Measurements from ENCODE around the gene MPP1.

Gene MPP1

GRCh38 chrX:154812341-154813101, 7.2 kb upstream of the MPP1 start:
- Histone ChIP-seq H3K4me1 (ENCODE audit: control insufficient read depth, insufficient read depth, low read length, unreplicated experiment) (peaks cover 7% of the 10 kb centered on the region), H3K27ac (ENCODE audit: low read depth, low read length) (no peak overlapping the region), H3K4me3 (ENCODE audit: low read depth, low read length) (no peak overlapping the region), H3K79me2 (ENCODE audit: control insufficient read depth, insufficient read depth, low read length, unreplicated experiment) (no peaks in the 10 kb centered on the region), H2AFZ (ENCODE audit: low read length, unreplicated experiment) (no peak overlapping the region), H3K36me3 (ENCODE audit: insufficient read depth, low read length) (no peaks in the 10 kb centered on the region), H3K27me3 (ENCODE audit: insufficient read depth, low read length) (no peaks in the 10 kb centered on the region)

DNA sequence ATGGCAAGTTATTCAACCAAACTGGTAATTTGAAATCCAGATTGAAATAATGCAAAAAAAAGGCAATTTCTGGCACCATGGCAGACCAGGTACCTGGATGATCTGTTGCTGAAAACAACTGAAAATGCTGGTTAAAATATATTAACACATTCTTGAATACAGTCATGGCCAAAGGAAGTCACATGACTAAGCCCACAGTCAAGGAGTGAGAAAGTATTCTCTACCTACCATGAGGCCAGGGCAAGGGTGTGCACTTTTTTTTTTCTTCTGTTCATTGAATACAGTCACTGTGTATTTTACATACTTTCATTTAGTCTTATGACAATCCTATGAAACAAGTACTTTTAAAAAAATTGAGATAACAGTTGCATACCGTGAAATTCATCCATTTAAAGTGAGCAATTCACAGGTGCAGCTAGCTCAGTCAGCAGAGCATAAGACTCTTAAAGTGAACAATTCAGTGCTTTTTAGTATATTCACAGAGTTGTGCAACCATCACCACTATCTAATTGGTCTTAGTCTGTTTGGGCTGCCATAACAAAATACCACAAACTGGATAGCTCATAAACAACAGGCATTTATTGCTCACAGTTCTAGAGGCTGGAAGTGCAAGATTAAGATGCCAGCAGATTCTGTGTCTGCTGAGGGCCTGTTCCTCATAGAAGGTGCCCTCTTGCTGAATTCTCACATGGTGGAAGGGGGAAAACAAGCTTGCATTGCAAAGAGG, 4.8 kb upstream of the MPP1 start:
- Histone ChIP-seq H3K4me3 (ENCODE audit: low read depth, low read length) (no peak overlapping the region), H3K79me2 (ENCODE audit: control insufficient read depth, insufficient read depth, low read length, unreplicated experiment) (no peaks in the 10 kb centered on the region), H3K4me1 (ENCODE audit: control insufficient read depth, insufficient read depth, low read length, unreplicated experiment) (peaks cover 8% of the 10 kb centered on the region), H3K36me3 (ENCODE audit: insufficient read depth, low read length) (no peaks in the 10 kb centered on the region), H2AFZ (ENCODE audit: low read length, unreplicated experiment) (no peak overlapping the region), H3K27me3 (ENCODE audit: insufficient read depth, low read length) (no peaks in the 10 kb centered on the region), H3K27ac (ENCODE audit: low read depth, low read length) (no peak overlapping the region)

DNA sequence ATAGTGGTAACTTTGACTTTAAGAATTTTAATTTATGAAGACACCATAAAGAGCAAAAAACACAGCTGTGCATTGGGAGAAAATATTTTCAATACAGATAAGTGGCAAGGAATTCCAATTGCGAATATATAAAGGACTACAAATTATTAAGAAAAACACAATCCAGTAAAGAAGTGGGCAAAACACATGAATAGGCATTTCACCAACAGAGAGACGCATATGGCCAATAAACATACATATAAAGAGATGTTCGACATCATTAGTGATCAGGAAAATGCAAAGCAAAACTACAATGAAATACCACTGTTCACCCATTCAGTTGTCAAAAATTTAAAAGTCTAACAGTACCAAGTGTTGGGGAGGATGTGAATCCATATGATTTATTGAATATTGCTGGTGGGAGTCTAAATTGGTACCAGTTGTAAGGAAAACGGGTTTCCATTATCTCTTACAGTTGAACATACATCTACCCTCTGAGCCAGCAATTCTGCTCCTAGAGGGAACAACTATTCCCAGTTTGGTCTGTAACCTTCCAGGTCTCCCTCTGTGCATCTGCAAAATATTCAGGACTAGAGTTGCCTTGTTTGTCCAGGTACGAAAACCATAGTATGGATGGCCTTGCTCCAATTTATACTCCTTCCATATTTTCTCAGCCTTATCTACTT, 1.7 kb upstream of the MPP1 start:
- Histone ChIP-seq H3K79me2 (ENCODE audit: control insufficient read depth, insufficient read depth, low read length, unreplicated experiment) (peaks cover 2% of the 10 kb centered on the region), H2AFZ (ENCODE audit: low read length, unreplicated experiment) (no peak overlapping the region), H3K27me3 (ENCODE audit: insufficient read depth, low read length) (no peaks in the 10 kb centered on the region), H3K4me1 (ENCODE audit: control insufficient read depth, insufficient read depth, low read length, unreplicated experiment) (peaks cover 15% of the 10 kb centered on the region), H3K36me3 (ENCODE audit: insufficient read depth, low read length) (no peaks in the 10 kb centered on the region), H3K4me3 (ENCODE audit: low read depth, low read length) (no peak overlapping the region), H3K27ac (ENCODE audit: low read depth, low read length) (no peak overlapping the region)

DNA sequence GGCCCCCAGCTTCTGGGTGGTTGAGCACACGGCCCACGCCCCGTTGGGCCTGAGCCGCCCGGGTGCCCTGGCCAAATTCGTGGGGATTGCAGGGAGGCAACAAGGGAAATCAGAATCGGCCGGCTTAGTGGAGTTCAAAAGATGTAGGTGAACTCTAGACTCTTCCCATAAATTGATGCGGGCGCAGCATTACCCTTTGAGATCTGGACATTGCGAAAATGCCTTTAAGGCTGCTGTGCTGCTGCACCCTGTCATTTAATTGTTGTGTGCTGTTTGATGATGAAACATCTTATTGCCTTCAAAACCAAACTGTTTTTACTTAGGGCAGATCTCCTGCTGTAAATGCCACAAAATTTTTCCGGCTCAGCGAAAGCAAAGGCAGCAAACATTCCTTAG, 409 bp upstream of the MPP1 start:
- Histone ChIP-seq H3K4me3 (ENCODE audit: low read depth, low read length) (peak overlapping the region; percentile 90), H3K27me3 (ENCODE audit: insufficient read depth, low read length) (no peaks in the 10 kb centered on the region), H2AFZ (ENCODE audit: low read length, unreplicated experiment) (peak overlapping the region; percentile 98), H3K36me3 (ENCODE audit: insufficient read depth, low read length) (no peaks in the 10 kb centered on the region), H3K27ac (ENCODE audit: low read depth, low read length) (peak overlapping the region; percentile 9; the same call in 1 of the 2 replicates), H3K79me2 (ENCODE audit: control insufficient read depth, insufficient read depth, low read length, unreplicated experiment) (peaks cover 5% of the 10 kb centered on the region), H3K4me1 (ENCODE audit: control insufficient read depth, insufficient read depth, low read length, unreplicated experiment) (peaks cover 21% of the 10 kb centered on the region)

DNA sequence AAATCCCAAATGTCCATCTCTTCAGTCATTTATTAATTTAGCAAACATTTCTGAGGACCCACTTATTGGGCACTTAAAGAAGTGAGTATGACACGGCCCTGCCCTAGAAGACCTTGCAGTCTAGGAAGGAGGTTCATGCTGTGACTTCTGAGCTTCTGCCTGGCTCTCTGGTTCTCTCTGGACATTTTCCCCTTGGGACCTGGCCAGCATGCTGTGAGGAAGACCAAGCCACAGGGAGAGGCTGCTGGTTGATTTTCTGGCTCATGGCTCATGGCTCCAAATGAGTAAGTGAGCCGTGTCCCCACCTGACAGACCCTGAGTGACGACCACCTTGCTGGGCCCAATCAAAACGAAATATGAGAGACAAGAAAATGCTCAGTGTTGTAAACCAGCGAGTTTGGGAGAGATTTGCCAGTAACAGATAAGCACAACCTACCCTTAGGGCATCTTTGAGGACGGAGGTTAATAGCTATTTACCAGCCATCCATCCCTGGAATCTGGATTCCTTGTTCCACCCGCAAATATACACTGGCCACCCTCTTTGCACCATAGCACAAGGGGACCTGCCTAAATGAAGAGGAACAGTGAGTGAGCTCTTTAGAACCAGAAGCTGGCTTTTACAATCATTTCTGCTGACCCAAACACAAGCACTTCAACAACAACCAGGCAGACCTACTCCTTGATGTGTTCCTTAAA, 876 bp downstream of the MPP1 start:
- Histone ChIP-seq H3K79me2 (ENCODE audit: control insufficient read depth, insufficient read depth, low read length, unreplicated experiment) (peaks cover 5% of the 10 kb centered on the region), H3K27ac (ENCODE audit: low read depth, low read length) (no peak overlapping the region), H2AFZ (ENCODE audit: low read length, unreplicated experiment) (peak overlapping the region; percentile 81), H3K27me3 (ENCODE audit: insufficient read depth, low read length) (no peaks in the 10 kb centered on the region), H3K4me3 (ENCODE audit: low read depth, low read length) (peak overlapping the region; percentile 90), H3K4me1 (ENCODE audit: control insufficient read depth, insufficient read depth, low read length, unreplicated experiment) (peaks cover 34% of the 10 kb centered on the region), H3K36me3 (ENCODE audit: insufficient read depth, low read length) (no peaks in the 10 kb centered on the region)

DNA sequence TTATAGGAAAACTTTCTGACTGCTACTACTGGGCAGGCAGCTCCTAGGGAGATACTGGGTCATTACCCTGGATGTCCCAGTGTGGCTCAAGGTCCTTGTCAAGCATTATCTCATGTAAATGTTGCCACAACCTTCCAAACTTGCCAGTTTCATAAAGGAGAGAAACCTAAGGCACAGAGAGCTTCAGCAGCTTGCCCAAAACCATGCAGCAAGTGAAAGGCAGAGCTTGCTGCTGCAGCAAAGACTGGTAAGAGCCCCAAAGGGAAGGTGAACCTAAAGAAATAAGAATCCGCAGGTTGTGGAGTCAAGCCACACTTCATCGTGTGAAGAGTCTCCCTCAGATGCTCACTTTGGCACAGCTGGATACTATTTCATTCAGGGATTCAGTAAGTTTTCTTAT, 2.3 kb downstream of the MPP1 start:
- peaks cover 7% of the 10 kb centered on the region for H3K79me2 ChIP-seq (ENCODE audit: control insufficient read depth, insufficient read depth, low read length, unreplicated experiment)
- no peaks in the 10 kb centered on the region for H3K27me3 ChIP-seq (ENCODE audit: insufficient read depth, low read length)
- no peak overlapping the region for H3K4me3 ChIP-seq (ENCODE audit: low read depth, low read length)
- peaks cover 41% of the 10 kb centered on the region for H3K4me1 ChIP-seq (ENCODE audit: control insufficient read depth, insufficient read depth, low read length, unreplicated experiment)
- no peak overlapping the region for H3K27ac ChIP-seq (ENCODE audit: low read depth, low read length)
- no peaks in the 10 kb centered on the region for H3K36me3 ChIP-seq (ENCODE audit: insufficient read depth, low read length)
- no peak overlapping the region for H2AFZ ChIP-seq (ENCODE audit: low read length, unreplicated experiment)

GRCh38 chrX:154800478-154801210, 4.6 kb downstream of the MPP1 start:
- H3K36me3 ChIP-seq (ENCODE audit: insufficient read depth, low read length): no peaks in the 10 kb centered on the region
- no peak overlapping the region for H2AFZ ChIP-seq (ENCODE audit: low read length, unreplicated experiment)
- H3K4me3 ChIP-seq (ENCODE audit: low read depth, low read length): no peak overlapping the region
- H3K27ac ChIP-seq (ENCODE audit: low read depth, low read length): peak overlapping the region; percentile 94
- H3K27me3 ChIP-seq (ENCODE audit: insufficient read depth, low read length): no peaks in the 10 kb centered on the region
- peaks cover 12% of the 10 kb centered on the region for H3K79me2 ChIP-seq (ENCODE audit: control insufficient read depth, insufficient read depth, low read length, unreplicated experiment)
- H3K4me1 ChIP-seq (ENCODE audit: control insufficient read depth, insufficient read depth, low read length, unreplicated experiment): peaks cover 49% of the 10 kb centered on the region

GRCh38 chrX:154799556-154800348, 5.5 kb downstream of the MPP1 start:
- Histone ChIP-seq H3K4me1 (ENCODE audit: control insufficient read depth, insufficient read depth, low read length, unreplicated experiment) (peaks cover 49% of the 10 kb centered on the region), H3K27me3 (ENCODE audit: insufficient read depth, low read length) (no peaks in the 10 kb centered on the region), H3K36me3 (ENCODE audit: insufficient read depth, low read length) (no peaks in the 10 kb centered on the region), H3K79me2 (ENCODE audit: control insufficient read depth, insufficient read depth, low read length, unreplicated experiment) (peaks cover 12% of the 10 kb centered on the region), H2AFZ (ENCODE audit: low read length, unreplicated experiment) (no peak overlapping the region), H3K4me3 (ENCODE audit: low read depth, low read length) (no peak overlapping the region), H3K27ac (ENCODE audit: low read depth, low read length) (peak overlapping the region; percentile 94)

- Histone ChIP-seq H3K36me3 (ENCODE audit: insufficient read depth, low read length) (no peaks in the 10 kb centered on the region), H2AFZ (ENCODE audit: low read length, unreplicated experiment) (no peak overlapping the region), H3K79me2 (ENCODE audit: control insufficient read depth, insufficient read depth, low read length, unreplicated experiment) (peaks cover 10% of the 10 kb centered on the region), H3K27me3 (ENCODE audit: insufficient read depth, low read length) (no peaks in the 10 kb centered on the region), H3K4me1 (ENCODE audit: control insufficient read depth, insufficient read depth, low read length, unreplicated experiment) (peaks cover 38% of the 10 kb centered on the region), H3K27ac (ENCODE audit: low read depth, low read length) (no peak overlapping the region), H3K4me3 (ENCODE audit: low read depth, low read length) (no peak overlapping the region)
Observed at GRCh38 chrX:154797006-154797405, 8.3 kb downstream of the MPP1 start.

Measured in ACC112 (cell line).